HEK293 (cell line): ENCODE measurements around the gene C2orf80.

Experiments
- REPIN1 ChIP-seq: fragments of 450-650 bp; formaldehyde crosslinking; IDR thresholded peaks from 2 replicates; pipeline ENCODE4 v1.5.1; 2017; ENCODE audit warnings: missing biosample characterization, missing genetic modification characterization, low read depth
- ZNF548 ChIP-seq: fragments of 450-650 bp; formaldehyde crosslinking; IDR thresholded peaks from 2 replicates; pipeline ENCODE4 v1.5.1; 2016; ENCODE audit warnings: missing biosample characterization, missing genetic modification characterization
- TF ChIP-seq, protein P1 (sequence below): fragments of 450-650 bp; formaldehyde crosslinking; IDR thresholded peaks from 2 replicates; pipeline ENCODE4 v1.5.1; 2016; ENCODE audit warnings: missing biosample characterization, missing genetic modification characterization

DNA sequence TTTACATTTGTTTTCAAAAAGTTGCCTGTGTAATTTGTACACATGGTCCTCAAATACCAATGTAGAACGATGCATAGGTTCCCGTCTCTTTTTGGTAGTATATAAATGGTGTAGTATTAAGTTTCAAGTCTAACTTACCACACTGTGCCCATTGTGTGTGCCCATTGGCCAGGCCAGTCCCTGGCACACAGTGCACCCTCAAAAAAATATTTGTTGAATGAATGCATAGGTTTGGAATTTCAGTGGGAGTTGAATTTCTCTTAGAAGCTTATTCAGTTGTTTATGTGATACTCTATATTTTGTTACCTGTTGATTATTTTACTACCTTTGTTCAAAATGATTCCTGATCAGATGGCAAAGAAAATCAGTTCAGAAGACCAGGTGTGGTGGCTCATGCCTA, 35.0 kb upstream of the C2orf80 start:
- no peak for TF ChIP-seq ZNF548 (tag by site-specific recombination)
- TF ChIP-seq REPIN1, result no peak
- TF ChIP-seq, protein P1, sequence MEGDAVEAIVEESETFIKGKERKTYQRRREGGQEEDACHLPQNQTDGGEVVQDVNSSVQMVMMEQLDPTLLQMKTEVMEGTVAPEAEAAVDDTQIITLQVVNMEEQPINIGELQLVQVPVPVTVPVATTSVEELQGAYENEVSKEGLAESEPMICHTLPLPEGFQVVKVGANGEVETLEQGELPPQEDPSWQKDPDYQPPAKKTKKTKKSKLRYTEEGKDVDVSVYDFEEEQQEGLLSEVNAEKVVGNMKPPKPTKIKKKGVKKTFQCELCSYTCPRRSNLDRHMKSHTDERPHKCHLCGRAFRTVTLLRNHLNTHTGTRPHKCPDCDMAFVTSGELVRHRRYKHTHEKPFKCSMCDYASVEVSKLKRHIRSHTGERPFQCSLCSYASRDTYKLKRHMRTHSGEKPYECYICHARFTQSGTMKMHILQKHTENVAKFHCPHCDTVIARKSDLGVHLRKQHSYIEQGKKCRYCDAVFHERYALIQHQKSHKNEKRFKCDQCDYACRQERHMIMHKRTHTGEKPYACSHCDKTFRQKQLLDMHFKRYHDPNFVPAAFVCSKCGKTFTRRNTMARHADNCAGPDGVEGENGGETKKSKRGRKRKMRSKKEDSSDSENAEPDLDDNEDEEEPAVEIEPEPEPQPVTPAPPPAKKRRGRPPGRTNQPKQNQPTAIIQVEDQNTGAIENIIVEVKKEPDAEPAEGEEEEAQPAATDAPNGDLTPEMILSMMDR (tag by site-specific recombination), result no peak
